ENCODE results near the gene STXBP3. TPM values are rescaled to one million over a fixed set of nuclear protein-coding genes. Genes with fewer than 3 reads are reported as not detected.

STXBP3 gene
- total and polyA plus RNA-seq, 2 of the 13 experiments (the other 11 are each of a cell fraction or from before 2014, with no cell fraction given), result 13.0 to 20.8 TPM

- ATAC-seq (no peak), FAIRE-seq (no peak), DNase-seq (ENCODE audit: low spot score) (no peak)
- Histone ChIP-seq H3K36me3 (replicated peaks in 1 of 2; ENCODE audit: control insufficient read depth in 1 of 2, insufficient read depth in 2 of 2, low read length in 2 of 2) (peaks cover 0 to 8% of the 10 kb centered on the region in 2 experiments; a peak in 3 of 5 replicates), H4K20me1 (ENCODE audit: insufficient read depth, low read length) (no peaks in the 10 kb centered on the region; the same call in 1 of the 2 replicates), H3K4me3 (replicated peaks in 1 of 3; ENCODE audit: insufficient read depth in 1 of 3, low read depth in 2 of 3, low read length in 3 of 3) (no peak overlapping the region), H3K4me1 (ENCODE audit: insufficient read depth, low read length) (peaks cover 7% of the 10 kb centered on the region), H3K27me3 (ENCODE audit: control insufficient read depth in 1 of 2, insufficient read depth in 2 of 2, low read length in 2 of 2) (no peaks in the 10 kb centered on the region), H3K9ac (ENCODE audit: insufficient read depth, low read depth, low read length) (no peak overlapping the region), H3K9me3 (ENCODE audit: low read length) (no peaks in the 10 kb centered on the region), H3K4me2 (ENCODE audit: low read depth, low read length) (no peak overlapping the region), H2AFZ (ENCODE audit: low read length) (no peak overlapping the region), H3K79me2 (ENCODE audit: insufficient read depth, low read length) (no peaks in the 10 kb centered on the region), H3K27ac (ENCODE audit: extremely low read length, insufficient read depth, low read length) (no peak overlapping the region)
- no TSS peak for BruUV-seq (replicated peaks)
- POLR2A ChIA-PET, result no interaction called here
- in situ Hi-C loops (cut with HindIII; ENCODE audit: extremely low pct_ligation_motif_present, low pct_unique_long_range_greater_than_20kb), result no loop called here
- intact Hi-C loops (cut with micrococcal nuclease; ENCODE audit: unreplicated experiment), result no loop called here
- WGBS (ENCODE audit: low lambda C conversion rate), result 95% methylated on average over 3 of the region's 3 CpGs
- CTCF ChIA-PET (ENCODE audit: low intra/inter-chr PET ratio, low total read pairs), result no interaction called here
- TF ChIP-seq PREB (CRISPR knock-in tag; IDR thresholded peaks at IDR 0.05), result no peak
- TF ChIP-seq SMARCC2 (IDR thresholded peaks at IDR 0.05), result no peak
- TF ChIP-seq, protein P1, sequence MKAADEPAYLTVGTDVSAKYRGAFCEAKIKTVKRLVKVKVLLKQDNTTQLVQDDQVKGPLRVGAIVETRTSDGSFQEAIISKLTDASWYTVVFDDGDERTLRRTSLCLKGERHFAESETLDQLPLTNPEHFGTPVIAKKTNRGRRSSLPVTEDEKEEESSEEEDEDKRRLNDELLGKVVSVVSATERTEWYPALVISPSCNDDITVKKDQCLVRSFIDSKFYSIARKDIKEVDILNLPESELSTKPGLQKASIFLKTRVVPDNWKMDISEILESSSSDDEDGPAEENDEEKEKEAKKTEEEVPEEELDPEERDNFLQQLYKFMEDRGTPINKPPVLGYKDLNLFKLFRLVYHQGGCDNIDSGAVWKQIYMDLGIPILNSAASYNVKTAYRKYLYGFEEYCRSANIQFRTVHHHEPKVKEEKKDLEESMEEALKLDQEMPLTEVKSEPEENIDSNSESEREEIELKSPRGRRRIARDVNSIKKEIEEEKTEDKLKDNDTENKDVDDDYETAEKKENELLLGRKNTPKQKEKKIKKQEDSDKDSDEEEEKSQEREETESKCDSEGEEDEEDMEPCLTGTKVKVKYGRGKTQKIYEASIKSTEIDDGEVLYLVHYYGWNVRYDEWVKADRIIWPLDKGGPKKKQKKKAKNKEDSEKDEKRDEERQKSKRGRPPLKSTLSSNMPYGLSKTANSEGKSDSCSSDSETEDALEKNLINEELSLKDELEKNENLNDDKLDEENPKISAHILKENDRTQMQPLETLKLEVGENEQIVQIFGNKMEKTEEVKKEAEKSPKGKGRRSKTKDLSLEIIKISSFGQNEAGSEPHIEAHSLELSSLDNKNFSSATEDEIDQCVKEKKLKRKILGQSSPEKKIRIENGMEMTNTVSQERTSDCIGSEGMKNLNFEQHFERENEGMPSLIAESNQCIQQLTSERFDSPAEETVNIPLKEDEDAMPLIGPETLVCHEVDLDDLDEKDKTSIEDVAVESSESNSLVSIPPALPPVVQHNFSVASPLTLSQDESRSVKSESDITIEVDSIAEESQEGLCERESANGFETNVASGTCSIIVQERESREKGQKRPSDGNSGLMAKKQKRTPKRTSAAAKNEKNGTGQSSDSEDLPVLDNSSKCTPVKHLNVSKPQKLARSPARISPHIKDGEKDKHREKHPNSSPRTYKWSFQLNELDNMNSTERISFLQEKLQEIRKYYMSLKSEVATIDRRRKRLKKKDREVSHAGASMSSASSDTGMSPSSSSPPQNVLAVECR (CRISPR knock-in tag; IDR thresholded peaks at IDR 0.05; ENCODE audit: borderline replicate concordance), result no peak
- no peak for TF ChIP-seq PCBP2 (optimal IDR thresholded peaks at IDR 0.05; ENCODE audit: low read depth, low read length, poor library complexity, severe bottlenecking)
- TF ChIP-seq GMEB1 (CRISPR knock-in tag; IDR thresholded peaks at IDR 0.05; ENCODE audit: borderline replicate concordance), result no peak
- TF ChIP-seq, protein P2, sequence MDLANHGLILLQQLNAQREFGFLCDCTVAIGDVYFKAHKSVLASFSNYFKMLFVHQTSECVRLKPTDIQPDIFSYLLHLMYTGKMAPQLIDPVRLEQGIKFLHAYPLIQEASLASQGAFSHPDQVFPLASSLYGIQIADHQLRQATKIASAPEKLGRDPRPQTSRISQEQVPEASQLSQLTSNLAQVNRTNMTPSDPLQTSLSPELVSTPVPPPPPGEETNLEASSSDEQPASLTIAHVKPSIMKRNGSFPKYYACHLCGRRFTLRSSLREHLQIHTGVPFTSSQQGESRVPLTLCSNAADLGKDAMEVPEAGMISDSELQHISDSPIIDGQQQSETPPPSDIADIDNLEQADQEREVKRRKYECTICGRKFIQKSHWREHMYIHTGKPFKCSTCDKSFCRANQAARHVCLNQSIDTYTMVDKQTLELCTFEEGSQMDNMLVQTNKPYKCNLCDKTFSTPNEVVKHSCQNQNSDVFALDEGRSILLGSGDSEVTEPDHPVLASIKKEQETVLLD (CRISPR knock-in tag; IDR thresholded peaks at IDR 0.05; ENCODE audit: low read depth), result no peak
- TF ChIP-seq, protein P3, sequence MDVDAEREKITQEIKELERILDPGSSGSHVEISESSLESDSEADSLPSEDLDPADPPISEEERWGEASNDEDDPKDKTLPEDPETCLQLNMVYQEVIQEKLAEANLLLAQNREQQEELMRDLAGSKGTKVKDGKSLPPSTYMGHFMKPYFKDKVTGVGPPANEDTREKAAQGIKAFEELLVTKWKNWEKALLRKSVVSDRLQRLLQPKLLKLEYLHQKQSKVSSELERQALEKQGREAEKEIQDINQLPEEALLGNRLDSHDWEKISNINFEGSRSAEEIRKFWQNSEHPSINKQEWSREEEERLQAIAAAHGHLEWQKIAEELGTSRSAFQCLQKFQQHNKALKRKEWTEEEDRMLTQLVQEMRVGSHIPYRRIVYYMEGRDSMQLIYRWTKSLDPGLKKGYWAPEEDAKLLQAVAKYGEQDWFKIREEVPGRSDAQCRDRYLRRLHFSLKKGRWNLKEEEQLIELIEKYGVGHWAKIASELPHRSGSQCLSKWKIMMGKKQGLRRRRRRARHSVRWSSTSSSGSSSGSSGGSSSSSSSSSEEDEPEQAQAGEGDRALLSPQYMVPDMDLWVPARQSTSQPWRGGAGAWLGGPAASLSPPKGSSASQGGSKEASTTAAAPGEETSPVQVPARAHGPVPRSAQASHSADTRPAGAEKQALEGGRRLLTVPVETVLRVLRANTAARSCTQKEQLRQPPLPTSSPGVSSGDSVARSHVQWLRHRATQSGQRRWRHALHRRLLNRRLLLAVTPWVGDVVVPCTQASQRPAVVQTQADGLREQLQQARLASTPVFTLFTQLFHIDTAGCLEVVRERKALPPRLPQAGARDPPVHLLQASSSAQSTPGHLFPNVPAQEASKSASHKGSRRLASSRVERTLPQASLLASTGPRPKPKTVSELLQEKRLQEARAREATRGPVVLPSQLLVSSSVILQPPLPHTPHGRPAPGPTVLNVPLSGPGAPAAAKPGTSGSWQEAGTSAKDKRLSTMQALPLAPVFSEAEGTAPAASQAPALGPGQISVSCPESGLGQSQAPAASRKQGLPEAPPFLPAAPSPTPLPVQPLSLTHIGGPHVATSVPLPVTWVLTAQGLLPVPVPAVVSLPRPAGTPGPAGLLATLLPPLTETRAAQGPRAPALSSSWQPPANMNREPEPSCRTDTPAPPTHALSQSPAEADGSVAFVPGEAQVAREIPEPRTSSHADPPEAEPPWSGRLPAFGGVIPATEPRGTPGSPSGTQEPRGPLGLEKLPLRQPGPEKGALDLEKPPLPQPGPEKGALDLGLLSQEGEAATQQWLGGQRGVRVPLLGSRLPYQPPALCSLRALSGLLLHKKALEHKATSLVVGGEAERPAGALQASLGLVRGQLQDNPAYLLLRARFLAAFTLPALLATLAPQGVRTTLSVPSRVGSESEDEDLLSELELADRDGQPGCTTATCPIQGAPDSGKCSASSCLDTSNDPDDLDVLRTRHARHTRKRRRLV (CRISPR knock-in tag; IDR thresholded peaks at IDR 0.05), result no peak
- TF ChIP-seq ZNF788 (CRISPR knock-in tag; IDR thresholded peaks at IDR 0.05; ENCODE audit: borderline replicate concordance), result no peak
- TF ChIP-seq MZF1 (CRISPR knock-in tag; IDR thresholded peaks at IDR 0.05; ENCODE audit: borderline replicate concordance), result no peak
- no peak for TF ChIP-seq SOX5 (CRISPR knock-in tag; IDR thresholded peaks at IDR 0.05; ENCODE audit: borderline replicate concordance)
Measured at GRCh38 chr1:108811611-108812010, 65.1 kb downstream of the STXBP3 start.
